ENCODE results near the gene INPP4A.

DNA sequence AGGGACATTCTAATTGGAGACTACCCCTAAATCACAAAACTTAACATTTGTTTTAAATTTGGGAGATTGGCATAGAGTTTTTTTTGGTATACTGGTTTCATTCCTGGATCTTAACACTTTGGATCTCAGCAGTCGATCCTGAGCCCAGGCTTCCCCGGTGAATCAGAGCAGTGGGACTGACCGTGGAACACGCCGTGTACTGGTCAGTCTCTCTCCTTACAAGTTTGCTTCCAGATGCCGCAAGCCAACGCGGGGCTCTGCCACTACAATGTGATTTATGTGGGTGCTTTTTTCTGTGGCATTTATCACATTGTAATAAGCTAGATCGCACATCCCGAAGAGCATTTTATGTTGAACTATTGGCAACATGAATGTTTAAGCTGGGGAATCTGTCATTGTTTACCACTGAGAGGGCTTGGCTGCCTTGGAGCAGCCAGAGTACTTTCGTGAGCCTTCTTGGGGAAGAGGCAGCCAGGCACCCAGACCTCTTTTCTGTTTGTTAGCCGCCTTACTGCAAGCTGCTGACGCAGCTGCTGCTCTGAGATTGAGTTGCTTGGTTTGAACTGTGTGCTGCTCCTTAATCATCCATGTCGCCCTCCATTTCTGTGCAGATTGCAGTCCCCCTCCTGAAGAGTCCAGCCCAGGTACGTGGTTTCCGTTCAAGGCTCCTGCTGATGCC, 114.3 kb downstream of the INPP4A start:
- TF ChIP-seq PRDM1 (tag by site-specific recombination; IDR thresholded peaks at IDR 0.05) (no peak), SP2 (tag by site-specific recombination; IDR thresholded peaks at IDR 0.05) (no peak), ZNF843 (tag by site-specific recombination; IDR thresholded peaks at IDR 0.05) (no peak), CTCF (tag by site-specific recombination; IDR thresholded peaks at IDR 0.05) (no peak), ZBTB6 (tag by site-specific recombination; IDR thresholded peaks at IDR 0.05) (no peak), TCF7L2 (IDR thresholded peaks at IDR 0.05; ENCODE audit: borderline replicate concordance, low read depth, low read length) (no peak), ZNF837 (tag by site-specific recombination; IDR thresholded peaks at IDR 0.05) (no peak), ZNF558 (tag by site-specific recombination; IDR thresholded peaks at IDR 0.05) (no peak), ZNF76 (tag by site-specific recombination; IDR thresholded peaks at IDR 0.05; ENCODE audit: borderline replicate concordance, low read depth) (no peak), ZNF138 (tag by site-specific recombination; IDR thresholded peaks at IDR 0.05; ENCODE audit: borderline replicate concordance) (no peak), SP7 (tag by site-specific recombination; IDR thresholded peaks at IDR 0.05) (no peak), ZBTB21 (tag by site-specific recombination; IDR thresholded peaks at IDR 0.05) (no peak), KLF8 (tag by site-specific recombination; IDR thresholded peaks at IDR 0.05) (no peak)

Data from HEK293 (cell line).